GM12878 (cell line): ENCODE measurements around the gene VASH2. TPM values are rescaled to one million over a fixed set of nuclear protein-coding genes. Genes with fewer than 3 reads are reported as not detected.
"Not testable (repeated sequence)": the region's sequence is repeated elsewhere in the genome, so short reads cannot be mapped to it uniquely, and the experiment has no call there.

ENCODE experiments used
- ATAC-seq: fragments of 200-7000 bp; cut with Tn5 transposase; 3 replicates; pipeline ENCODE4 v1.9.1; 2020; ENCODE audit warnings: mild to moderate bottlenecking, moderate library complexity
- BruUV-seq: library from RNA; stranded (reverse); fragments of 400-500 nt; replicated peaks from 2 replicates; lab custom pipeline; 2021; lab: Mats Ljungman, UMichigan
- CTCF ChIA-PET: fragments of 300-600 bp; sonication (Branson Sonifier 250); formaldehyde crosslinking; extraction: SDS; loops from one replicate; lab custom pipeline; 2021; ENCODE audit warnings: inconsistent platforms; lab: Yijun Ruan, JAX
- POLR2A ChIA-PET: fragments of 350-600 bp; formaldehyde crosslinking; extraction: SDS; loops from one replicate; lab custom pipeline; 2021; ENCODE audit warnings: inconsistent platforms; lab: Charles Lee
- RAD21 ChIA-PET: fragments of 300-600 bp; sonication (Branson Sonifier 250); formaldehyde crosslinking; loops from one replicate; lab custom pipeline; 2023; ENCODE audit warnings: antibody characterized with exemption; ENCODE audit not compliant: unreplicated experiment; lab: Charles Lee
- SMC1A ChIA-PET: fragments of 300-600 bp; sonication (Branson Sonifier 250); formaldehyde crosslinking; loops from one replicate; lab custom pipeline; 2023; ENCODE audit not compliant: unreplicated experiment, uncharacterized antibody; lab: Charles Lee
- DNase-seq: peaks from one replicate; pipeline ENCODE4 v3.0.0-alpha.2; 2011; ENCODE audit warnings: low read depth, low spot score
- FAIRE-seq: peaks from 3 replicates; lab custom pipeline; 2011; peaks lifted over from hg19 to GRCh38; lab: Jason Lieb, UNC
- H2AFZ ChIP-seq: 2 replicates; pipeline ENCODE4 v1.6.0; 2011; ENCODE audit warnings: low read depth, low read length, control low read depth; ENCODE audit not compliant: control insufficient read depth
- H3K27ac ChIP-seq: 2 replicates; pipeline ENCODE4 v1.5.1; 2011; ENCODE audit warnings: control low read depth; ENCODE audit not compliant: control insufficient read depth, insufficient read depth
- H3K27me3 ChIP-seq, 2 experiments: replicated peaks in 1 of 2; 2 replicates each; pipeline versions ENCODE4 v1.6.0 to v1.6.1; 2011; ENCODE audit warnings: low read length in 1 of 2; ENCODE audit not compliant: control insufficient read depth in 2 of 2, insufficient read depth in 2 of 2
- H3K36me3 ChIP-seq, 2 experiments: 2 replicates each; pipeline ENCODE4 v1.5.1; 2011; ENCODE audit warnings: low read length in 1 of 2; ENCODE audit not compliant: control insufficient read depth in 2 of 2, insufficient read depth in 2 of 2
- H3K4me1 ChIP-seq: 2 replicates; pipeline ENCODE4 v1.6.1; 2011; ENCODE audit warnings: mild to moderate bottlenecking, low read length, moderate library complexity, mixed read lengths; ENCODE audit not compliant: control insufficient read depth, insufficient read depth
- H3K4me2 ChIP-seq: 2 replicates; pipeline ENCODE4 v1.6.0; 2011; ENCODE audit warnings: control low read depth; ENCODE audit not compliant: control insufficient read depth, insufficient read depth
- H3K4me3 ChIP-seq: fragments of 200-600 bp; sonication (generic); 2 replicates; pipeline ENCODE4 v1.5.1; 2016
- H3K79me2 ChIP-seq: 2 replicates; pipeline ENCODE4 v1.6.0; 2011; ENCODE audit warnings: low read length; ENCODE audit not compliant: control insufficient read depth, insufficient read depth
- H3K9ac ChIP-seq: 2 replicates; pipeline ENCODE4 v1.8.0; 2011; ENCODE audit warnings: low read length, control low read depth, mixed read lengths; ENCODE audit not compliant: control insufficient read depth, insufficient read depth
- H3K9me3 ChIP-seq: replicated peaks from 3 replicates; pipeline ENCODE4 v1.5.1; 2011; ENCODE audit warnings: mild to moderate bottlenecking, low read length; ENCODE audit not compliant: control insufficient read depth, insufficient read depth
- H4K20me1 ChIP-seq: 2 replicates; pipeline ENCODE4 v1.6.0; 2011; ENCODE audit not compliant: control insufficient read depth, insufficient read depth
- ATF7 ChIP-seq: fragments of 450-650 bp; IDR thresholded peaks from 2 replicates; pipeline ENCODE4 v1.6.1; 2016; ENCODE audit warnings: low read depth, mild to moderate bottlenecking
- JUNB ChIP-seq: IDR thresholded peaks from 2 replicates; pipeline ENCODE4 v1.6.1; 2016; ENCODE audit warnings: antibody characterized with exemption, mild to moderate bottlenecking
- NFXL1 ChIP-seq: fragments of 450-650 bp; IDR thresholded peaks from 2 replicates; pipeline ENCODE4 v1.6.1; 2017; ENCODE audit warnings: antibody characterized with exemption, mild to moderate bottlenecking, borderline replicate concordance
- NFYB ChIP-seq: IDR thresholded peaks from 2 replicates; pipeline ENCODE4 v1.6.1; 2011; ENCODE audit warnings: low read depth, mild to moderate bottlenecking, low read length, improper control_type of control experiment, moderate library complexity; ENCODE audit not compliant: insufficient read depth
- POU2F2 ChIP-seq: IDR thresholded peaks from 3 replicates; pipeline ENCODE4 v1.6.1; 2011; ENCODE audit warnings: low read depth, mild to moderate bottlenecking, low read length, borderline replicate concordance
- SPI1 ChIP-seq: IDR thresholded peaks from 2 replicates; pipeline ENCODE4 v1.6.1; 2011; ENCODE audit warnings: low read depth, mild to moderate bottlenecking, low read length, moderate library complexity, borderline replicate concordance; ENCODE audit not compliant: insufficient read depth
- TAF1 ChIP-seq: IDR thresholded peaks from 2 replicates; pipeline ENCODE4 v1.6.1; 2011; ENCODE audit warnings: mild to moderate bottlenecking, low read depth, low read length, borderline replicate concordance
- TARDBP ChIP-seq: IDR thresholded peaks from 2 replicates; pipeline ENCODE4 v1.6.1; 2016; ENCODE audit warnings: borderline replicate concordance
- ZNF622 ChIP-seq: fragments of 450-650 bp; IDR thresholded peaks from 2 replicates; pipeline ENCODE4 v1.6.1; 2017; ENCODE audit warnings: mild to moderate bottlenecking, inconsistent platforms
- WGBS: methylation state at CpG from one replicate; pipeline ENCODE4 v1.1.6; 2016; ENCODE audit warnings: low lambda C conversion rate; ENCODE audit not compliant: insufficient replicate concordance, insufficient coverage; ENCODE audit errors: missing lambda C conversion rate; 5-methylcytosine and 5-hydroxymethylcytosine counted together
- in situ Hi-C: fragments of 300-500 bp; cut with MboI; formaldehyde crosslinking; loops from 9 replicates; pipeline ENCODE4 v1.14.3; 2018; ENCODE audit warnings: mixed read lengths
- intact Hi-C: fragments of 100-400 bp; cut with micrococcal nuclease; formaldehyde crosslinking; loops from one replicate; pipeline ENCODE4 v1.14.2; 2022; ENCODE audit not compliant: unreplicated experiment
- polyA plus RNA-seq, 11 experiments: library from polyadenylated mRNA; depleted of rRNA in 4 of 11; unstranded in 6 of 11; stranded (reverse) in 5 of 11; fragments of >200 nt; fragmentation: Nextera tagmentation in 4 of 11; fragmentation: Illumina TruSeq in 1 of 11; extraction: Ambion mirVana in 4 of 11; extraction: Trizol in 1 of 11; gene quantifications; 1 replicate in 1 of 11; 2 replicates in 10 of 11; pipeline versions ENCODE4 v1.2.1 to v1.2.3, GENCODE V29; 2011 to 2016; ENCODE audit warnings: inconsistent platforms in 2 of 11, missing spikeins in 2 of 11, low read depth in 1 of 11
- total RNA-seq, 4 experiments: library from RNA; depleted of rRNA in 3 of 4; stranded (reverse); fragments of >200 nt in 3 of 4; fragmentation: Illumina TruSeq in 1 of 4; extraction: Trizol in 1 of 4; gene quantifications; 2 replicates each; pipeline versions ENCODE4 v1.2.1 to v1.2.3, GENCODE V29; 2013 to 2021
- TF ChIP-seq, protein P1 (sequence below): fragments of 450-650 bp; formaldehyde crosslinking; IDR thresholded peaks from 2 replicates; pipeline ENCODE4 v1.4.0; 2020; ENCODE audit warnings: mild to moderate bottlenecking, moderate library complexity
- TF ChIP-seq, protein P2 (sequence below): fragments of 450-650 bp; IDR thresholded peaks from 2 replicates; pipeline ENCODE4 v1.6.1; 2017; ENCODE audit warnings: low read depth, mild to moderate bottlenecking, moderate library complexity

VASH2 gene
- total and polyA plus RNA-seq, 10 of the 15 experiments (the other 5 are each of a cell fraction or from before 2014, with no cell fraction given): 5.4 to 29.7 (median 21.7) TPM

DNA sequence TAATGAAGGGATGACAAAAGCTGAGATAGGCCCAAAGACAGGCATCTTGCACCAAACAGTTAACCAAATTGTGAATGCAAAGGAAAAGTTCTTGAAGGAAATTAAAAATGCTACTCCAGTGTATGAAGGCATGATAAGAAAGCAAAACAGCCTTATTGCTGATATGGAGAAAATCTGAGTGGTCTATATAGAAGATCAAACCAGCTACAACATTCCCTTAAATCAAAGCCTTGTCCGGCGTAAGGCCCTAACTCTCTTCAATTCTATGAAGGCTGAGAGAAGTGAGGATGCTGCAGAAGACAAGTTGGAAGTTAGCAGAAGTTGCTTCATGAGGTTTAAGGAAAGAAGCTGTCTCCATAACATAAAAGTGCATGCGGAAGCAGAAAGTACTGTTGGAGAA is 69.7 kb downstream of the VASH2 start:
- Histone ChIP-seq H3K36me3 (no peaks in the 10 kb centered on the region), H3K4me3 (no peak overlapping the region), H3K27ac (no peak overlapping the region), H3K79me2 (peaks cover 5% of the 10 kb centered on the region), H3K4me1 (no peaks in the 10 kb centered on the region), H3K9ac (no peak overlapping the region), H4K20me1 (no peaks in the 10 kb centered on the region), H3K27me3 (no peaks in the 10 kb centered on the region), H2AFZ (no peak overlapping the region), H3K4me2 (no peak overlapping the region), H3K9me3 (no peaks in the 10 kb centered on the region; the same call in 2 of the 3 replicates)
- FAIRE-seq (no peak), DNase-seq (no peak), ATAC-seq (no peak)
- in situ Hi-C loops: no loop called here
- ChIA-PET POLR2A (interaction anchor here (0.8 kb wide), 1 partner anchor 9 kb away, joined by 3 read pairs; no protein-coding TSS in a partner anchor), SMC1A (interaction anchor here (1.5 kb wide), 2 partner anchors 16 to 42 kb away, joined by 3 read pairs; no protein-coding TSS in a partner anchor), CTCF (interaction anchor here (0.7 to 0.8 kb wide), 2 partner anchors 33 to 51 kb away, joined by 3 to 7 read pairs; no protein-coding TSS in a partner anchor), RAD21 (no interaction called here)
- intact Hi-C loops: no loop called here
- BruUV-seq: no TSS peak
- WGBS: 98% methylated on average over 3 of the region's 3 CpGs
- TF ChIP-seq SPI1 (no peak), TAF1 (no peak), POU2F2 (no peak), NFYB (no peak), TARDBP (no peak), NFXL1 (no peak), ATF7 (no peak), JUNB (no peak), ZNF622 (no peak)
- TF ChIP-seq, protein P1, sequence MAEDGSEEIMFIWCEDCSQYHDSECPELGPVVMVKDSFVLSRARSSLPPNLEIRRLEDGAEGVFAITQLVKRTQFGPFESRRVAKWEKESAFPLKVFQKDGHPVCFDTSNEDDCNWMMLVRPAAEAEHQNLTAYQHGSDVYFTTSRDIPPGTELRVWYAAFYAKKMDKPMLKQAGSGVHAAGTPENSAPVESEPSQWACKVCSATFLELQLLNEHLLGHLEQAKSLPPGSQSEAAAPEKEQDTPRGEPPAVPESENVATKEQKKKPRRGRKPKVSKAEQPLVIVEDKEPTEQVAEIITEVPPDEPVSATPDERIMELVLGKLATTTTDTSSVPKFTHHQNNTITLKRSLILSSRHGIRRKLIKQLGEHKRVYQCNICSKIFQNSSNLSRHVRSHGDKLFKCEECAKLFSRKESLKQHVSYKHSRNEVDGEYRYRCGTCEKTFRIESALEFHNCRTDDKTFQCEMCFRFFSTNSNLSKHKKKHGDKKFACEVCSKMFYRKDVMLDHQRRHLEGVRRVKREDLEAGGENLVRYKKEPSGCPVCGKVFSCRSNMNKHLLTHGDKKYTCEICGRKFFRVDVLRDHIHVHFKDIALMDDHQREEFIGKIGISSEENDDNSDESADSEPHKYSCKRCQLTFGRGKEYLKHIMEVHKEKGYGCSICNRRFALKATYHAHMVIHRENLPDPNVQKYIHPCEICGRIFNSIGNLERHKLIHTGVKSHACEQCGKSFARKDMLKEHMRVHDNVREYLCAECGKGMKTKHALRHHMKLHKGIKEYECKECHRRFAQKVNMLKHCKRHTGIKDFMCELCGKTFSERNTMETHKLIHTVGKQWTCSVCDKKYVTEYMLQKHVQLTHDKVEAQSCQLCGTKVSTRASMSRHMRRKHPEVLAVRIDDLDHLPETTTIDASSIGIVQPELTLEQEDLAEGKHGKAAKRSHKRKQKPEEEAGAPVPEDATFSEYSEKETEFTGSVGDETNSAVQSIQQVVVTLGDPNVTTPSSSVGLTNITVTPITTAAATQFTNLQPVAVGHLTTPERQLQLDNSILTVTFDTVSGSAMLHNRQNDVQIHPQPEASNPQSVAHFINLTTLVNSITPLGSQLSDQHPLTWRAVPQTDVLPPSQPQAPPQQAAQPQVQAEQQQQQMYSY (CRISPR knock-in tag): no peak
- TF ChIP-seq, protein P2, sequence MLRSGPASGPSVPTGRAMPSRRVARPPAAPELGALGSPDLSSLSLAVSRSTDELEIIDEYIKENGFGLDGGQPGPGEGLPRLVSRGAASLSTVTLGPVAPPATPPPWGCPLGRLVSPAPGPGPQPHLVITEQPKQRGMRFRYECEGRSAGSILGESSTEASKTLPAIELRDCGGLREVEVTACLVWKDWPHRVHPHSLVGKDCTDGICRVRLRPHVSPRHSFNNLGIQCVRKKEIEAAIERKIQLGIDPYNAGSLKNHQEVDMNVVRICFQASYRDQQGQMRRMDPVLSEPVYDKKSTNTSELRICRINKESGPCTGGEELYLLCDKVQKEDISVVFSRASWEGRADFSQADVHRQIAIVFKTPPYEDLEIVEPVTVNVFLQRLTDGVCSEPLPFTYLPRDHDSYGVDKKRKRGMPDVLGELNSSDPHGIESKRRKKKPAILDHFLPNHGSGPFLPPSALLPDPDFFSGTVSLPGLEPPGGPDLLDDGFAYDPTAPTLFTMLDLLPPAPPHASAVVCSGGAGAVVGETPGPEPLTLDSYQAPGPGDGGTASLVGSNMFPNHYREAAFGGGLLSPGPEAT: no peak

DNA sequence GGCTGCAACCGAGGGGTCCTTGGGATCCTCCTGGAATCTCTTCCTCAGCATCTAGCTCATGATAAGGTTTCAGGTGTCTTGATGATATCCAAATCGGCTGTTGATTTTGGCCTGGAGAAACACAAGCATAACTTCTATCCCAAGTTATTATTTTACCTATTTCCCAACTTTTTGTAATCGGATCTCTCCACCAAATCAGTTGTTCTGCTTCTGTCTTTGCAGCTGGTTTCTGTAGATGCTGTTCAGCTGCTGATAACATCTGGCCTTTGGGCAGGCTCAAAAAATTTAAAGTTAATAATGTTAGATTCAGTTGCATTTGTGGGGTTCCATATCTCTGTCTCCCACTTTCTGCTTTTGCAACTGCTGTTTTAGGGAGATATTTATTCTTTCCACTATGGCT is 76.7 kb downstream of the VASH2 start:
- not testable (repeated sequence) for ATAC-seq

More for the DNA sequence above, 76.7 kb downstream of the VASH2 start:
- RAD21 ChIA-PET, H3K36me3 ChIP-seq, BruUV-seq, H2AFZ ChIP-seq, FAIRE-seq, H3K9me3 ChIP-seq, H3K27me3 ChIP-seq, intact Hi-C loops, H3K4me2 ChIP-seq, H4K20me1 ChIP-seq, DNase-seq, POLR2A ChIA-PET, H3K4me3 ChIP-seq, H3K4me1 ChIP-seq, in situ Hi-C loops, H3K9ac ChIP-seq, H3K27ac ChIP-seq, H3K79me2 ChIP-seq: not testable (repeated sequence)
- WGBS: 30% methylated on average over 3 of the region's 3 CpGs
- ChIA-PET CTCF (interaction anchor here (0.6 kb wide), 1 partner anchor 490 kb away, joined by 3 read pairs; no protein-coding TSS in a partner anchor), SMC1A (interaction anchor here (1.0 to 1.2 kb wide), 2 partner anchors 23 to 44 kb away, joined by 3 read pairs; no protein-coding TSS in a partner anchor)
